HG02798 (cell line): Measurements from ENCODE around the gene ARL3.
"Not testable (repeated sequence)": the region's sequence is repeated elsewhere in the genome, so short reads cannot be mapped to it uniquely, and the experiment has no call there.

Experiments used
- ATAC-seq: cut with Tn5 transposase; IDR thresholded peaks from one replicate; pipeline ENCODE4 v1.9.1; 2021; ENCODE audit warnings: mild to moderate bottlenecking; ENCODE audit not compliant: unreplicated experiment, poor library complexity

Gene ARL3

DNA sequence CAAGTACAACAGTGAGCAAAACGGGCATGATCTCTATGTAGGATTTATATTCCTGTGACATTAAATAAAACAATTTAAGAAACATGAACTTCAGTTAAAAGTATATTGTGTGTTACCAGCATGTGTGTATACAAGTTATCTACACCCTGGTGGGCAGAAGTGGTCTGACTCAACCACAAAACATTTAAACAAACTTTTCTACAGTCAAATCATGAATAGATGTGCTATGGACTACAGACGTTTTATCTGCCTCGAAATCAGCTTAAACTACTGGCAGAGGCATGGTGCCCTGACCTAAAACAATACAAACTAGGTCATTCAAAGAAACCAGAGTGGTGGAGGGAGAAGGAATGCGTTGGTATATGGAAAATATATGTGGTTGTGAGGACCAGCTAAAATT, 3.6 kb downstream of the ARL3 start:
- ATAC-seq = no peak

DNA sequence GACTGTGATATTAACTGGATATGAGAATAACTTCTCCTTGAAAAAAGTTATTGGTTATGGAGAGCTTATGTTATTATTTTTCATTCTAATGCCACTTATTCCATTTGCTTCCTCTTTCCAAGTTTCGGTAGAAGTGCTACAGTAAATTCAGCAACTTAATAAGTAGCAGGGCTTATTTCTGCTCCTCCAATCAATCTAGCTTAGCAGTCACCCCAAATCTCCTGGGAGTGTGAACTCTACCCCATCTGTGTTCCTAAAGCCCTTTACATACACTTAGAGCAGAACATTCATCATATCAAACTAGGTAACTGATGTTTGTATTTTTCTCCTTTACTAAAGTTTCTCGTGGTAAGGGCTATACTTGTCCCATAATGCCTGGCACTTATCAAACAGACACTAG, 8.7 kb downstream of the ARL3 start:
- no peak for ATAC-seq

GRCh38 chr10:102704915-102705314, 9.3 kb downstream of the ARL3 start:
- ATAC-seq = no peak

GRCh38 chr10:102702742-102703141, 11.5 kb downstream of the ARL3 start:
- no peak for ATAC-seq

GRCh38 chr10:102701796-102702195, 12.4 kb downstream of the ARL3 start:
- ATAC-seq = no peak

DNA sequence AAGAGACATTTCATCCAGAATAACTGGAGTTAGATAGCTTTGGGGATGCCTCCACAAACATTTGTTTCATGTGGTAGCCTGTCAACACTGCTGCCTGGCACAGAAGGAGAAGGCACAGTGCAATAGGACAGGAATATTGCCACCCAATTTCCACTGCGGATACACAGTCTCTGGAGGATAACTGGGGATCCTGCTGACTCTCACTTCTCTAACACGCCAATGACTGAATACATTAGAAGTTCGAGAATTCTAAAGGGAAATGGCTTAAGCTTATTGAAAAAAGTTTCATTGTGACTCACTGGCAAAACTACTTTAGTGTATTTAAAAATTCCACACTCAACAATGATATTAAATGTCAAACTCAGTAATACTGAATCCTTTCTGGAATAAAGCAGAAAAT, 12.9 kb downstream of the ARL3 start:
- ATAC-seq = no peak

DNA sequence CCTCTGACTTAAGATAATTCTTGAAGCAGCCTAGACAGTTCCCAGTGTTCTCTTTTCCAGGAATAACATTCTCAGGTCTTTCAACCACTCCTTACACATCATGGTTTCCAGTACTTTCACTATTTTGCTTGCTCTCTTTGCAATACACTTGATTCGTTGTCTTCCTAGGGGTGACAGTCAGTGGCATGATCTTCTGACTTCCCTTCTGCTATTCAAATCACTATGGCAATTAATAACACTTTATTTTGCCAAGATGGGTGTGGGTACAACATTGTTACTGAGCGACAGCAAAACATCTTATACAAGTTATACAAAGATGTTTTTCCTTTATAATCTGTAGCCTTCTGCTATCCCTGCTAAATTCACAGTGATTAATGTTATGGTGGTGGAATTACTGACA, 15.3 kb downstream of the ARL3 start:
- ATAC-seq = no peak

DNA sequence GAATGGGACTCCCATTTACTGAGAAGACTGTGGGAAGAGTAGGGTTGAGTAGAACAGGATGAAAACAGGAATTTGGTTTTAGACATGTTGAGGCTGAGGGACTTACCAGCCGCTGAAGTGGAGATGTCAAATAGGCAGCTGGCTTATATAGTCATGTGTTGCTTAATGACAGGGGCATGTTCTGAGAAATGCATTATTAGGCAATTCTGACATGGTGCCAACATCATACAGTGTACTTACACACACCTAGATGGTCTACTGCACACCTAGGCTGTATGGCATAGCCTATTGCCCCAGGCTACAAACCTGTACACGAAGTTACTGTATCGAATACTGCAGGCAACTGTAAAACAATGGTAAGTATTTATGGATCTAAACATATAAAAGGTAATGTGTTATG, 17.5 kb downstream of the ARL3 start:
- ATAC-seq = no peak

DNA sequence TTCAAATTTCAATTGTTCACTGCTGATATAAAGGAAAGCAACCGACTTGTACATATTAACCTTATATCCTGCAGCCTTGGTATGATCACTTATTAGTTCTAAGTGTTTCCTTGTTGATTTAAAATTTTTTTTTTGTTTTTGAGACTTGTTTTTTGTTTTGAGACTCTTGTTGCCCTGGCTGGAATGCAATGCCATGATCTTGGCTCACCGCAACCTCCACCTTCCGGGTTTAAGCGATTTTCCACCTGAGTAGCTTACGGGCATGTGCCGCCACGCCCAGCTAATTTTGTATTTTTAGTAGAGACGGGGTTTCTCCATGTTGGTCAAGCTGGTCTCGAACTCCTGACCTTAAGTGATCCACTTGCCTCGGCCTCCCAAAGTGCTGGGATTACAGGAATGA, 18.8 kb downstream of the ARL3 start:
- not testable (repeated sequence) for ATAC-seq

DNA sequence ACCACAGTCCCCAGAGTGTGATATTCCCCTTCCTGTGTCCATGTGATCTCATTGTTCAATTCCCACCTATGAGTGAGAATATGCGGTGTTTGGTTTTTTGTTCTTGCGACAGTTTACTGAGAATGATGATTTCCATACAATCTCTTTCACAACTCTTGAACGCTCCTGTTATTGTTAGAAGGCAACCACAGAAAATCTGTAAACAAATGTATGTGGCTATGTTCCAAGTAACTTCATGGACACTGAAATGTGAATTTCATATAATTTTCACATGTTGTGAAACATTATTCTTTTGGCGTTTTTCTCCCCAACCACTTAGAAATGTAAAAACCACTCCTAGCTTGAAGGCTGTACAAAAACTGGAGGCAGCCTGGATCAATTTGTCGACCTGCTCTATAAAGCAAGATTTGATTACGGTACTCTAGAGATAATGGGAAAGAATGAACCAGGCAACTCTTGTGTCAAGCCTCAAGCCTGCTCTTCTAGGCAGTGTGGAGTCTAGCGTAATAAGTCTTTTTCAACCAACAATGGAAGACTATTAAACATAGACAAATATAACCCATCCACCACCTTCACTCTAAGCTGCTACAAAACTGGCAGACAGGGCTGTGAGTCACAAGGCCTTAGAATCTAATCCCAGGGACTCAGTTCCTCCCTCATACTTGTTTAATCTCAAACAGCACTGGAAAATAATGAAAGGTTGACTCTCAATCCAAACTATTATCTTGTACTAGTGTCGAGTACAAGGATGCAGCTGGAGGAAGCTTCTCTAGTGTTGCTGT, 22.7 kb downstream of the ARL3 start:
- ATAC-seq = no peak

DNA sequence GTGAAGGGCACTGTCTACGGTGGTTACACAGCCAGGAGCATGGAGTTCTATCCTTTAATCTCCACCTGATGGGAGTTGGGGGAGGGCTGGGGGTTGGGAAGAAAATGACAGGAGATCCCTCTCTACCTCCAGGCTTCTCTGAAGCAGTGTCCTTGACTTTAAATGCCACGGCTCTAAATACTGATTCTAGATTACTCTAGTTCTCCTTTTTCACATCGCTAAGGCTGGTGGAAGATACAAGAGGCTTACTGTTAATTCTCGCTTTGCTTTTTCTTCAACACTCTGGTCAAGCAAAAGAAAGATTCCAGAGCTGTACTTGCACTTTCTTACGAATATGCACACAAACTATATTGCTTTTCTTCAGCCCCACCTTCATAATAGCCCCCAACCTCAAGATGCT, 30.5 kb downstream of the ARL3 start:
- ATAC-seq = no peak

DNA sequence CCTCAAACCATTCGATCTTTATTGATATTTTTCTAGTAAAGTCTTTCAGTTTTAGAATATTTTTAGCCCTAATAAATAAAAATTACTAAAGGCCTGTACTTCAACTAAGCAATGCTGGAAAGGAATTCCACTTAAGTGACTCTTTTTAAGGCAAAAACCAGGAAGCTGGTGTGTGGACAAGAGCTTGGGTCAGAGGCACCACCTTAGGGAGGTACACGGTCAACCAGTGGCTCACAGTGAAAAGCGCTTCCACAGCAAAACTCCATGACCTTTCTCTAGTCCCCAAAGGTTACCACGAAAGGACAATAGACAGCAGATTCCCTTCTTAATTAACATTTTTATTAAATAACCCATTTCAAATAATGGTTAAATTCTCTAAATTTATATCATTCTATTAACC, 31.2 kb downstream of the ARL3 start:
- ATAC-seq = no peak

DNA sequence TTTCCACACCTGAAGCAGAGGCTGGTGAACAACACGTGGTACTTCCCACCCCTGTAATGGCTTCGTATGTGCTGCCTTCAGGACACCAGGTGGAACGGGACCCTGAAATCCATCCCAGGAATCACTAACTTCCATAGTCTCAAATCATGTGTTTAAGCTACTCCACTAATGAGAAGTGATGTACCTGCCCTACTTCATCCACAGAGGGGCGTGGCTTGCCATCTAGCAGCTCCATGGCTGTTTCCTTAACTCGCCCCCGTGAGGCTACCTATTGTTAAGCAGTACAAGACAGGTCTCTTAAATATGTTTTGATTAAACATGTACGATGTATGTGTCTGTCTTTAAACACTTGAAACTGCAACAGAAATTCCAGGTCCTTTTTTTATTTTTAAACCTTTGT, 31.8 kb downstream of the ARL3 start:
- no peak for ATAC-seq

- ATAC-seq = no peak
Measured at GRCh38 chr10:102681696-102682095, 32.5 kb downstream of the ARL3 start.

DNA sequence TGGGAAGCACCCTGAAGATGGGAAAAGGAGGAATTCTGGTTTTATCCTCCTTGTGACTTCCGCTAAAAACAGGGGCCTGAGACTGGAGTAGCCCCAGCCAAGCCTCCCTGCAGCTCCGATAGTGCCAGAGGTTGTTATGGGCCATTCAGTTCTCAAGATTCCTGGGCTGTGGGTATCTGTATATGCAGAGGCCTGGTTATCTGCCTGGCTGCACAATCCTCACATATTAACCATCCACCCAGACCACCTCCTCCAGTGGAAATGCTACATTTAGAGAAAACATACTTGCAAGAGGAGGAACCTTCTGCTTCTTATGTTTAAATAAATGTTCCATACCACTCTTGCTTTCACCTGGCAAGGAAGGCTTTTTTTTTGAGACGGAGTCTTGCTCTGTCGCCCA, 34.6 kb downstream of the ARL3 start:
- no peak for ATAC-seq

- no peak for ATAC-seq
Measured at GRCh38 chr10:102678842-102679289, 35.3 kb downstream of the ARL3 start.

DNA sequence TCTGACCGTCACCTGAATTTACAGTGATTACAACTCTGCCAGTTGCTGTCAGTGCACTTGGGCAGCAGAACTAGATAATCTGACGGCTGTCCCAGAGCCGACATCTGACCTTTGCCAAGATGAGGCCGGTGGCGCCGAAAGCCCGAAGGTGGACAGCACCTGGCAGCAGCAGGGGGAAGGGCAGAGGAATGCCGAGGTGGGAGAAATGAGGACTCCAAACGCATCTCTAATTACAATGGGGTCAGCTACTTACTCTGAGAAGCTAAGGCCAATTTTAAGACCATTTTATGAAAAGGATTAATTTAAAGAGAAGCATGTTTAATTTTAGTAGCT, 36.2 kb downstream of the ARL3 start:
- no peak for ATAC-seq

DNA sequence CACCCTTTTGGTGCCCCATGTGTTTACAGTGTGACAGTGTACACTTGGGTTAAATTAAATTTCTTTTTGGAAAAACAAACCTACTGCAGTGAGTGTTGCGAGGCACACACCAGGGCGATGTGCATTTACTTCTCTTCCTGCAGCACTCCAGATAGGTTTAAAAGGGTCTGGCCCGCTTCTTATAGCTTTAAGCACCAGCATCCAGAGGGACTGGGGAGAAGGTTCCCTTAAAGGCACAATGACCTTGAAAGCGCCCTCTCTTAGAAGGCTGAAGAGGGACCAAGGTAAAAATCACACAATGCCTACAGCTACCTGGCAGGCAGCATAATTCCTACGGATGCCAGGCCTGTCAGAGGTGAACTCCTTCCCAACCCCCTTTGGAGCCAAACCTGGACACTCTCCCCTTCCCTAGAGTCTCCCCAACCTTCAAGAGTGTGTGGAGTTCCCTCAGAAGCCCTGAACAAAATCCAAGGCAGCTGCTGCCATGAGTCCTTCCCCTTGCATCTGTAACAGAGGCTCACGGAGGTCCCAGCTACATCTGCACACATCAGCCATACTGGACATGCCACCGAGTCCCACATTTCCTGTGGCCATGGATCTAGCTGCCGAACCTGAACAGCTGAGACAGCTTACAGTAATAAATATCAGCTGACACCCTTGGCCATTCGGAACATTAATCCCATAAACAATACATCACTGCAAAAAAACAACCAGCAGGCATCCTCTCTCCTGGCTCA, 36.7 kb downstream of the ARL3 start:
- ATAC-seq = no peak

GRCh38 chr10:102676534-102677315, 37.5 kb downstream of the ARL3 start:
- no peak for ATAC-seq

DNA sequence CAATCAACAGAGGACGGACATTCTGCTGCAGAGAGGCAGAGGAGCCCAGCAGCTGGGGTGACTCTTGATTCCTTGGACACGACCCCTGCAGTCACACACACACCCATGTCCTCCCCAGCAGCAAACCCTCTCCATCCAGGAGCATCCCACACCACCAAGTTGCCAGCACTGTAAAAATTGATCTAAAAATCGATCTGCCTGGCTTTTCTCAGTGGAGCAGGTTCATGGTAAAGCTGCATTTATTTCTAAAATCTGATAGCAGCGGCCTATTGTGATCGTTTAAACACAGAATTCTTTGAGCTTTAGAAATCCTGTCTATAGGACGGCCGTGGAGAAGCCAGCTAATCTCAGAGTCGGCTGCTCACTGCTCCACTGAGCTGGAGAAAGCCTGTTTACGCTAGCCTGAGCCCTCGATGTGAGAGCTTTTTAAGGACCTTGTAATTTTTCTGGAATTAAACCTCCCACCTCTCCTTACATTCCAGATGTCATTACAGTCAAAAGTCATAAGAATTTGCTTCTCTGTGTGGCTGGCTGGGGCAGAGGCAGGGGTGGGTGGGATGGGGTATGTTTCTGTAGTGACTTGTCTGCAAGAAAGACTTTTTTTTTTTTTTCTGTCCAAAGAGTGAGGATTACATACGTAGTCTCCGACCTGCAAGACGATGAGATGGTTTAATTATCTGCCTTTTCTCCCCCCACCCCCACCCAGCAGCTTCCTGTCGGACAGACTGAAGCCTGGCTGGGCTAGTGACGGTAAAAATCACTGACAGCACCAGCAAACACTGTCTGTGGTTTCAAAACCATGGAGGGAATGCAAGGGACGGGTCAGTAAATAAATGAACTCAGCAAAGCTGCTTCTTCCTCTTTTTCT, 38.3 kb downstream of the ARL3 start:
- ATAC-seq = no peak
